ENCODE results near the gene SLC35A3. TPM values are rescaled to one million over a fixed set of nuclear protein-coding genes. Genes with fewer than 3 reads are reported as not detected.

Gene SLC35A3
- total and polyA plus RNA-seq, 2 of the 4 experiments (the other 2 are of a cell fraction) = 9.6 to 13.6 TPM

DNA sequence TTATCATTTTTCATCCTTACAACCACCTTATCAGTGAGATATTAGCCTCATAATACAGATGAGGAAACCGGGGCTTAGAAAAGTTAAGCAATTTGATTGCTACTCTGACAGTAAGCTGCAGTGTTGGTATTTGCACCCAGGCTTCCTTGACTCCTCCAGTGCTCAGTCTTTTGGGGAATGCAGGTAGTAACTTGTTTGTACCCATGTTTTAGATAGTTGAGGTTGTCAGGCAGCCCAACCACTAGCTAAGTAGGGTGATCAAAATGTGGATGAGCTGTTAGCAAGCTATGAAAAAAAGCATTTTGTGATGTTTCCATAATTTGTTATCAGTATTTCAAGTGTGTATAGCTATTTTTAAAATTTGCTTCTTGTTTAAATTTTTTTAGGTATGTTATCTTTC is 82.1 kb downstream of the SLC35A3 start:
- no CpG with 5 or more reads among the region's 1 CpG for WGBS, 2 experiments (ENCODE audit: extremely low coverage in 2 of 2, insufficient read length in 1 of 2)
- Histone ChIP-seq H3K27me3 (ENCODE audit: control insufficient read depth, insufficient read depth, low read length) (no peaks in the 10 kb centered on the region), H4K8ac (ENCODE audit: low read depth in 2 of 2, low read length in 2 of 2) (no peak overlapping the region), H2AK5ac (ENCODE audit: low read depth, low read length) (no peak overlapping the region), H4K91ac (ENCODE audit: insufficient read depth, low read depth, low read length) (no peak overlapping the region), H3K14ac (replicated peaks; ENCODE audit: low read depth, low read length) (no peak overlapping the region), H3K4ac (ENCODE audit: low read depth, low read length) (no peak overlapping the region), H3K27ac (ENCODE audit: insufficient read depth, low read length) (no peak overlapping the region), H2BK15ac (ENCODE audit: low read depth, low read length) (no peak overlapping the region), H3K9me1 (ENCODE audit: insufficient read depth, low read length) (peaks cover 4% of the 10 kb centered on the region; the same call in 1 of the 2 replicates), H3K4me1 (ENCODE audit: control insufficient read depth, insufficient read depth, low read length) (peaks cover 2% of the 10 kb centered on the region; the same call in 1 of the 2 replicates), H3K9ac (ENCODE audit: low read depth, low read length) (no peak overlapping the region), H2AFZ (replicated peaks; ENCODE audit: low read length, poor library complexity) (no peak overlapping the region), H3K4me3 (ENCODE audit: insufficient read depth, low read depth, low read length) (no peak overlapping the region), H4K5ac (ENCODE audit: low read depth, low read length) (no peak overlapping the region), H3K36me3 (ENCODE audit: control insufficient read depth, insufficient read depth, low read length) (peaks cover 1% of the 10 kb centered on the region; the same call in 1 of the 2 replicates), H3K9me3 (ENCODE audit: control insufficient read depth, insufficient read depth, low read length) (no peaks in the 10 kb centered on the region), H3K79me1 (ENCODE audit: low read depth in 1 of 2, low read length in 2 of 2) (peaks cover 11 to 50% of the 10 kb centered on the region in 2 experiments; a peak in 3 of 4 replicates), H3K56ac (ENCODE audit: extremely low read depth, insufficient read depth, low read length) (no peak overlapping the region), H2AK9ac (replicated peaks; ENCODE audit: low read depth, low read length, poor library complexity) (no peak overlapping the region), H2BK5ac (ENCODE audit: low read depth, low read length, poor library complexity, severe bottlenecking) (no peak overlapping the region), H2BK20ac (ENCODE audit: low read depth, low read length) (no peak overlapping the region), H4K20me1 (ENCODE audit: insufficient read depth, low read length) (peaks cover 15% of the 10 kb centered on the region; the same call in 1 of the 2 replicates), H3K23ac (ENCODE audit: low read depth, low read length) (no peak overlapping the region), H3K18ac (ENCODE audit: low read depth, low read length) (no peak overlapping the region), H3K4me2 (ENCODE audit: low read depth, low read length) (no peak overlapping the region), H2BK120ac (ENCODE audit: low read depth, low read length) (no peak overlapping the region)
- intact Hi-C loops (cut with micrococcal nuclease) = no loop called here
- no peak for TF ChIP-seq BHLHE40 (IDR thresholded peaks at IDR 0.05; ENCODE audit: low read depth, low read length)
- no peak for TF ChIP-seq MXI1 (IDR thresholded peaks at IDR 0.05; ENCODE audit: borderline replicate concordance, low read depth, low read length)
- no peak for TF ChIP-seq SMC3 (IDR thresholded peaks at IDR 0.05; ENCODE audit: low read depth, low read length)
- TF ChIP-seq RFX5 (IDR thresholded peaks at IDR 0.05; ENCODE audit: low read depth, low read length) = no peak
- no peak for TF ChIP-seq RCOR1 (IDR thresholded peaks at IDR 0.05; ENCODE audit: insufficient replicate concordance, low read length)
- TF ChIP-seq POLR2A (IDR thresholded peaks at IDR 0.05; ENCODE audit: low read depth, low read length) = no peak
- no peak for TF ChIP-seq CEBPB (IDR thresholded peaks at IDR 0.05; ENCODE audit: low read depth, low read length)
- no peak for TF ChIP-seq FOS (IDR thresholded peaks at IDR 0.05; ENCODE audit: low read depth, low read length)
- TF ChIP-seq, protein P1, sequence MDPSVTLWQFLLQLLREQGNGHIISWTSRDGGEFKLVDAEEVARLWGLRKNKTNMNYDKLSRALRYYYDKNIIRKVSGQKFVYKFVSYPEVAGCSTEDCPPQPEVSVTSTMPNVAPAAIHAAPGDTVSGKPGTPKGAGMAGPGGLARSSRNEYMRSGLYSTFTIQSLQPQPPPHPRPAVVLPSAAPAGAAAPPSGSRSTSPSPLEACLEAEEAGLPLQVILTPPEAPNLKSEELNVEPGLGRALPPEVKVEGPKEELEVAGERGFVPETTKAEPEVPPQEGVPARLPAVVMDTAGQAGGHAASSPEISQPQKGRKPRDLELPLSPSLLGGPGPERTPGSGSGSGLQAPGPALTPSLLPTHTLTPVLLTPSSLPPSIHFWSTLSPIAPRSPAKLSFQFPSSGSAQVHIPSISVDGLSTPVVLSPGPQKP (IDR thresholded peaks at IDR 0.05; ENCODE audit: borderline replicate concordance, low read depth, low read length) = no peak
- no peak for TF ChIP-seq NFE2L2 (IDR thresholded peaks at IDR 0.05; ENCODE audit: low read depth, low read length)
- TF ChIP-seq MAFK (IDR thresholded peaks at IDR 0.05; ENCODE audit: low read depth, low read length) = no peak
- no peak for TF ChIP-seq RAD21 (IDR thresholded peaks at IDR 0.05; ENCODE audit: low read length)
- TF ChIP-seq MAZ (IDR thresholded peaks at IDR 0.05; ENCODE audit: borderline replicate concordance, low read depth, low read length) = no peak
- no peak for TF ChIP-seq CHD1 (IDR thresholded peaks at IDR 0.05; ENCODE audit: low read depth, low read length)
- TF ChIP-seq, protein P2, sequence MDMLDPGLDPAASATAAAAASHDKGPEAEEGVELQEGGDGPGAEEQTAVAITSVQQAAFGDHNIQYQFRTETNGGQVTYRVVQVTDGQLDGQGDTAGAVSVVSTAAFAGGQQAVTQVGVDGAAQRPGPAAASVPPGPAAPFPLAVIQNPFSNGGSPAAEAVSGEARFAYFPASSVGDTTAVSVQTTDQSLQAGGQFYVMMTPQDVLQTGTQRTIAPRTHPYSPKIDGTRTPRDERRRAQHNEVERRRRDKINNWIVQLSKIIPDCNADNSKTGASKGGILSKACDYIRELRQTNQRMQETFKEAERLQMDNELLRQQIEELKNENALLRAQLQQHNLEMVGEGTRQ (IDR thresholded peaks at IDR 0.05; ENCODE audit: low read depth, low read length) = no peak
- BruUV-seq (replicated peaks) = no TSS peak
- ATAC-seq (ENCODE audit: low read depth) (no peak), DNase-seq (no peak)
- ChIA-PET POLR2A (ENCODE audit: unreplicated experiment) (no interaction called here), CTCF (no interaction called here)
- dilution Hi-C loops (cut with HindIII; ENCODE audit: low sequenced_read_pairs, unreplicated experiment) = no loop called here
- in situ Hi-C loops (cut with MboI; ENCODE audit: low sequenced_read_pairs) = no loop called here
